Endodermal cell (in vitro differentiated cells): ENCODE measurements around the gene SELENOS. TPM values are rescaled to one million over a fixed set of nuclear protein-coding genes. Genes with fewer than 3 reads are reported as not detected.

ENCODE experiments used
- DNase-seq: peaks from one replicate; pipeline ENCODE4 v3.0.0-alpha.2; 2017
- H3K27ac ChIP-seq: 2 replicates; pipeline ENCODE4 v1.5.1; 2013; ENCODE audit warnings: mild to moderate bottlenecking, low read depth, low read length, moderate library complexity
- H3K27me3 ChIP-seq: 2 replicates; pipeline ENCODE4 v1.6.1; 2013; ENCODE audit warnings: mild to moderate bottlenecking, low read length, moderate library complexity; ENCODE audit not compliant: insufficient read depth, control insufficient read depth, poor library complexity, severe bottlenecking
- H3K36me3 ChIP-seq: 2 replicates; pipeline ENCODE4 v1.7.0; 2013; ENCODE audit warnings: mild to moderate bottlenecking, low read length, moderate library complexity; ENCODE audit not compliant: control insufficient read depth, insufficient read depth
- H3K4me1 ChIP-seq: one replicate; pipeline ENCODE4 v1.7.0; 2013; ENCODE audit warnings: low read length; ENCODE audit not compliant: control insufficient read depth, insufficient read depth
- H3K4me3 ChIP-seq: 2 replicates; pipeline ENCODE4 v1.5.1; 2013; ENCODE audit warnings: mild to moderate bottlenecking, low read length, moderate library complexity
- H3K9ac ChIP-seq: 2 replicates; pipeline ENCODE4 v1.6.1; 2013; ENCODE audit warnings: mild to moderate bottlenecking, low read length, moderate library complexity; ENCODE audit not compliant: poor library complexity, severe bottlenecking; ENCODE audit errors: extremely low read depth
- H3K9me3 ChIP-seq: 2 replicates; pipeline ENCODE4 v1.6.1; 2013; ENCODE audit warnings: mild to moderate bottlenecking, low read length, moderate library complexity; ENCODE audit not compliant: control insufficient read depth
- H3K27ac Mint-ChIP-seq: 2 replicates; pipeline ENCODE4 v1.8.0; 2020; ENCODE audit warnings: mixed read lengths
- H3K27me3 Mint-ChIP-seq: 2 replicates; pipeline ENCODE4 v1.8.0; 2021; ENCODE audit warnings: mild to moderate bottlenecking, mixed read lengths; ENCODE audit not compliant: insufficient read depth
- H3K36me3 Mint-ChIP-seq: 2 replicates; pipeline ENCODE4 v1.8.0; 2020; ENCODE audit warnings: low read depth, mixed read lengths
- H3K4me1 Mint-ChIP-seq: 2 replicates; pipeline ENCODE4 v1.8.0; 2020; ENCODE audit warnings: mixed read lengths
- H3K4me3 Mint-ChIP-seq: 2 replicates; pipeline ENCODE4 v1.8.0; 2020; ENCODE audit warnings: mild to moderate bottlenecking, moderate library complexity, mixed read lengths
- H3K9me3 Mint-ChIP-seq: 2 replicates; pipeline ENCODE4 v1.8.0; 2020; ENCODE audit warnings: mild to moderate bottlenecking, mixed read lengths
- CTCF ChIP-seq: fragments of 200-600 bp; sonication (generic); conservative IDR thresholded peaks from 2 replicates; pipeline ENCODE4 v1.5.0; 2021; ENCODE audit warnings: antibody characterized with exemption, mild to moderate bottlenecking
- WGBS, 2 experiments: methylation state at CpG; one replicate each; pipeline versions ENCODE4 v1.1.5 to v1.1.7; 2013; ENCODE audit warnings: missing lambda C conversion rate in 2 of 2, mixed read lengths in 1 of 2; ENCODE audit not compliant: insufficient coverage in 1 of 2, insufficient read length in 1 of 2; 5-methylcytosine and 5-hydroxymethylcytosine counted together
- total RNA-seq, 2 donors: library from RNA; stranded (reverse); fragmentation: NEBNext Ultra II Directional in 1 of 2; extraction: Animal tissue kit (Norgen Biotek cat#: 25700) in 1 of 2; gene quantifications; 2 replicates in 1 of 2; 3 replicates in 1 of 2; pipeline ENCODE4 v1.2.1, GENCODE V29; 2021

Gene SELENOS
- total RNA-seq, 2 donors from 2014 or later, result 56.1 to 60.5 TPM

- no peaks in the 10 kb centered on the region for H3K4me1 ChIP-seq
- no peaks in the 10 kb centered on the region for H3K27me3 ChIP-seq
- H3K36me3 ChIP-seq, result no peaks in the 10 kb centered on the region
- H3K4me3 Mint-ChIP-seq, result no peak overlapping the region
- WGBS, 2 experiments, result 89 to 92% methylated on average over 20 to 21 of the region's 21 CpGs
- H3K9me3 ChIP-seq, result no peaks in the 10 kb centered on the region
- peaks cover 2% of the 10 kb centered on the region for H3K36me3 Mint-ChIP-seq
- H3K27ac Mint-ChIP-seq, result no peak overlapping the region
- no peaks in the 10 kb centered on the region for H3K4me1 Mint-ChIP-seq
- no peak overlapping the region for H3K27ac ChIP-seq
- no peak for TF ChIP-seq CTCF
- H3K4me3 ChIP-seq, result no peak overlapping the region
- DNase-seq, result no peak
- no peak overlapping the region for H3K9ac ChIP-seq
- H3K9me3 Mint-ChIP-seq, result no peaks in the 10 kb centered on the region
- H3K27me3 Mint-ChIP-seq, result no peaks in the 10 kb centered on the region
Observed at GRCh38 chr15:101313041-101313761, 35.9 kb upstream of the SELENOS start.

GRCh38 chr15:101310508-101310907 is 33.2 kb upstream of the SELENOS start:
- Mint-ChIP-seq H3K27me3 (no peaks in the 10 kb centered on the region), H3K27ac (no peak overlapping the region), H3K4me3 (no peak overlapping the region), H3K36me3 (peaks cover 2% of the 10 kb centered on the region), H3K4me1 (no peaks in the 10 kb centered on the region), H3K9me3 (no peaks in the 10 kb centered on the region)
- H3K9me3 ChIP-seq, result no peaks in the 10 kb centered on the region
- no peak for TF ChIP-seq CTCF
- no peak overlapping the region for H3K27ac ChIP-seq
- H3K9ac ChIP-seq, result no peak overlapping the region
- H3K4me3 ChIP-seq, result no peak overlapping the region
- peak; percentile 26 for DNase-seq
- no peaks in the 10 kb centered on the region for H3K36me3 ChIP-seq
- no peaks in the 10 kb centered on the region for H3K4me1 ChIP-seq
- WGBS, 2 experiments, result 91 to 100% methylated on average over 4 to 7 of the region's 7 CpGs
- H3K27me3 ChIP-seq, result no peaks in the 10 kb centered on the region

GRCh38 chr15:101310161-101310480 is 32.8 kb upstream of the SELENOS start:
- no peak overlapping the region for H3K27ac ChIP-seq
- WGBS, 2 experiments, result 88 to 96% methylated on average over 7 of the region's 7 CpGs
- H3K4me3 ChIP-seq, result no peak overlapping the region
- TF ChIP-seq CTCF, result no peak
- no peaks in the 10 kb centered on the region for H3K27me3 ChIP-seq
- no peaks in the 10 kb centered on the region for H3K36me3 ChIP-seq
- H3K9ac ChIP-seq, result no peak overlapping the region
- no peaks in the 10 kb centered on the region for H3K4me1 Mint-ChIP-seq
- no peak overlapping the region for H3K4me3 Mint-ChIP-seq
- no peaks in the 10 kb centered on the region for H3K9me3 Mint-ChIP-seq
- H3K36me3 Mint-ChIP-seq, result peaks cover 2% of the 10 kb centered on the region
- H3K4me1 ChIP-seq, result no peaks in the 10 kb centered on the region
- no peak overlapping the region for H3K27ac Mint-ChIP-seq
- peak; percentile 35 for DNase-seq
- no peaks in the 10 kb centered on the region for H3K27me3 Mint-ChIP-seq
- no peaks in the 10 kb centered on the region for H3K9me3 ChIP-seq
